H7 (cell line): ENCODE data around the gene SHROOM3. TPM values are rescaled to one million over a fixed set of nuclear protein-coding genes. Genes with fewer than 3 reads are reported as not detected.
"Not testable (repeated sequence)": the region's sequence is repeated elsewhere in the genome, so short reads cannot be mapped to it uniquely, and the experiment has no call there.

ENCODE experiments used
- DNase-seq: peaks from one replicate; pipeline ENCODE4 v3.0.0; 2012
- H3K27me3 ChIP-seq: 2 replicates; pipeline ENCODE4 v1.6.0; 2011; ENCODE audit warnings: mild to moderate bottlenecking, low read length; ENCODE audit not compliant: control insufficient read depth, insufficient read depth
- H3K36me3 ChIP-seq: replicated peaks from 2 replicates; pipeline ENCODE4 v1.5.1; 2011; ENCODE audit warnings: low read length; ENCODE audit not compliant: control insufficient read depth, insufficient read depth
- H3K4me3 ChIP-seq: 2 replicates; pipeline ENCODE4 v1.5.1; 2011; ENCODE audit warnings: low read depth, mild to moderate bottlenecking, control low read depth, low read length, moderate library complexity; ENCODE audit not compliant: insufficient read depth
- total RNA-seq: library from RNA; depleted of rRNA; stranded (reverse); fragments of >200 nt; shearing (Covaris generic); gene quantifications from 2 replicates; pipeline ENCODE4 v1.2.3, GENCODE V29; 2014; rRNA removed

The SHROOM3 gene
- total RNA-seq: 52.8 and 55.8 TPM in 2 replicates

- no peaks in the 10 kb centered on the region for H3K27me3 ChIP-seq
- no peak for DNase-seq
- no peaks in the 10 kb centered on the region for H3K36me3 ChIP-seq
- H3K4me3 ChIP-seq: peak within 1 kb of the TSS; percentile 18
Observed at GRCh38 chr4:76434901-76435527, at the start of gene SHROOM3. TSS of gene SHROOM3 (plus strand) at chr4:76435229. CDS start at chr4:76436053, 824 bp downstream.

GRCh38 chr4:76385974-76386373 is 49.1 kb upstream of the SHROOM3 start:
- H3K4me3 ChIP-seq: no peak overlapping the region
- DNase-seq: no peak
- H3K36me3 ChIP-seq: no peaks in the 10 kb centered on the region
- H3K27me3 ChIP-seq: no peaks in the 10 kb centered on the region

GRCh38 chr4:76386566-76387305 is 48.3 kb upstream of the SHROOM3 start:
- no peak for DNase-seq
- Histone ChIP-seq H3K27me3 (no peaks in the 10 kb centered on the region), H3K36me3 (no peaks in the 10 kb centered on the region)

GRCh38 chr4:76388160-76388908 is 46.7 kb upstream of the SHROOM3 start:
- Histone ChIP-seq H3K27me3 (no peaks in the 10 kb centered on the region), H3K4me3 (no peak overlapping the region), H3K36me3 (no peaks in the 10 kb centered on the region)
- DNase-seq: no peak

More at GRCh38 chr4:76386566-76387305, 48.3 kb upstream of the SHROOM3 start:
- H3K4me3 ChIP-seq: no peak overlapping the region

GRCh38 chr4:76401654-76402053 is 33.4 kb upstream of the SHROOM3 start:
- H3K4me3 ChIP-seq: no peak overlapping the region
- H3K27me3 ChIP-seq: no peaks in the 10 kb centered on the region
- no peak for DNase-seq
- no peaks in the 10 kb centered on the region for H3K36me3 ChIP-seq

GRCh38 chr4:76406081-76406480 is 28.9 kb upstream of the SHROOM3 start:
- Histone ChIP-seq H3K27me3 (no peaks in the 10 kb centered on the region), H3K4me3 (no peak overlapping the region), H3K36me3 (no peaks in the 10 kb centered on the region)
- DNase-seq: no peak

- Histone ChIP-seq H3K4me3 (no peak overlapping the region), H3K36me3 (no peaks in the 10 kb centered on the region), H3K27me3 (no peaks in the 10 kb centered on the region)
- DNase-seq: no peak
Observed at GRCh38 chr4:76407440-76408119, 27.4 kb upstream of the SHROOM3 start.

GRCh38 chr4:76410636-76411035 is 24.4 kb upstream of the SHROOM3 start:
- no peak overlapping the region for H3K4me3 ChIP-seq
- no peaks in the 10 kb centered on the region for H3K36me3 ChIP-seq
- H3K27me3 ChIP-seq: no peaks in the 10 kb centered on the region
- no peak for DNase-seq

- Histone ChIP-seq H3K36me3 (no peaks in the 10 kb centered on the region), H3K4me3 (no peak overlapping the region), H3K27me3 (no peaks in the 10 kb centered on the region)
- DNase-seq: no peak
Observed at GRCh38 chr4:76420188-76420761, 14.8 kb upstream of the SHROOM3 start.

- no peaks in the 10 kb centered on the region for H3K27me3 ChIP-seq
- no peaks in the 10 kb centered on the region for H3K36me3 ChIP-seq
- H3K4me3 ChIP-seq: no peak within 1 kb of the TSS
- peak; percentile 37 for DNase-seq
Observed at GRCh38 chr4:76420762-76421581, 14.1 kb upstream of the SHROOM3 start, which contains the start of gene CCDC158. TSS of gene CCDC158 (minus strand) at chr4:76421141. CDS start at chr4:76403207, 17,934 bp downstream.

GRCh38 chr4:76423159-76423558 is 11.9 kb upstream of the SHROOM3 start:
- H3K4me3 ChIP-seq, H3K36me3 ChIP-seq, DNase-seq, H3K27me3 ChIP-seq: not testable (repeated sequence)

GRCh38 chr4:76426272-76426671 is 8.8 kb upstream of the SHROOM3 start:
- H3K27me3 ChIP-seq: no peaks in the 10 kb centered on the region
- H3K36me3 ChIP-seq: no peaks in the 10 kb centered on the region
- no peak overlapping the region for H3K4me3 ChIP-seq
- DNase-seq: peak; percentile 49

GRCh38 chr4:76429636-76430035 is 5.4 kb upstream of the SHROOM3 start:
- no peak overlapping the region for H3K4me3 ChIP-seq
- no peak for DNase-seq
- no peaks in the 10 kb centered on the region for H3K27me3 ChIP-seq
- no peaks in the 10 kb centered on the region for H3K36me3 ChIP-seq
